ENCODE results near the gene RPS6KA1. TPM values are rescaled to one million over a fixed set of nuclear protein-coding genes. Genes with fewer than 3 reads are reported as not detected.

Gene RPS6KA1
- total RNA-seq, 1 experiment from 2014 or later, result 11.5 TPM

DNA sequence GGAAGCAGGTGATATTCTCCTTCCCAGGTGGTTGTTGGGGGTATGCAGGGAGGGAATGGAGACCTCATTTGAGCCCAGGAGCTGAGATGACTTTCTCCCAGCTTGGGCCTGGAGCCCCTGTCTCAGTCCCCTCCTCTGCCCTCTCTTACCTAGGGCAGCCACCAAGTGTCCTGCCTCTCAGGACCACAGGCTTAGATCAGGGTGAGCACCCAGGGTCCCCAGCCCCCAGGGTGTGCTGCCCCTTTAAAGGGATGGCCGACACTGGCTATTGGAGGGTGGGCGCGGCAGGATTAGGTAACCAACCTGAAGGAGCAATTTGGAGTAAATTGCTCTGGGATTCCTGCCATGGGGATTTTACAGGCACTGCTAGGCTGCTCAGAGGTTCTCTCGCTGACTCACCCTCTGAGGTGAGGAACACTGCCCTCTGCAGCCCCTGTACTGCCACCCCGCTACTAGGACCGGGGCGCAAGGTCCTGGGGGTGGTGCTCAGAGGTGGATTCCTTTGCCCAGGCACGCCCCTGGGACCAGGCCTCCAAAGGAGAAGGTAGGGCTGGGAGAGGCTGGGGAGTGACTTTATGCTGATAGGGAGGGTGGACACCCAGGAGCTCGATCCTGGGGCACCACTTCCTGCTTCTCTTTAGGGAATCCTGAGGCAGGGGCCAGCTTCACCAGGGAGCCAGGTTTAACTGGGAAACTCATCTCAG, 1.5 kb downstream of the RPS6KA1 start:
- peak; percentile 19 for DNase-seq (ENCODE audit: extremely low read depth, low read depth)

DNA sequence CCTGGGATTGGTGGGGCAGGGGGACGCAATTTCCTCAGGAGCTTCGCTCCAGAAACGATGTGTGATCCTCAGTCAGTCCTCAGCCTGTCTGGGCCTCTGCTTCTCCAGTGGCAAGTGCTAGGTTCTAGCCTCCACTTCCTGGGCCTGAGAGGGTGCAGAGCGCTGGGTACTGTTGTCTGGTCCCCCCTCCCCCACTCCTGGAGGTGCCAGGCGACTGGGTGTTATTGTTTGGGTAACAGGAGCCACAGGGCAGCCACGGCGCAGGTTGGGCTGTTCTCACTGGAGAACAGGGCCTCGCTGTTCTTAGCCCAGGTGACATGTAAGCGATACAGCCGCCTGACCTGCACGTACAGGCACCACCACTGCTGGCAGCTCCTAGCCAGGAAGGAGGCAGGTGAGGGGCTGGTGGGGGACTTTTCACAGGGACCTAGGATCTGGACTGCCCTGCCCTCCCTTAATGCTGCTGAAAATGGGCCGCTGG, 2.1 kb downstream of the RPS6KA1 start:
- DNase-seq (ENCODE audit: extremely low read depth, low read depth), result no peak

DNA sequence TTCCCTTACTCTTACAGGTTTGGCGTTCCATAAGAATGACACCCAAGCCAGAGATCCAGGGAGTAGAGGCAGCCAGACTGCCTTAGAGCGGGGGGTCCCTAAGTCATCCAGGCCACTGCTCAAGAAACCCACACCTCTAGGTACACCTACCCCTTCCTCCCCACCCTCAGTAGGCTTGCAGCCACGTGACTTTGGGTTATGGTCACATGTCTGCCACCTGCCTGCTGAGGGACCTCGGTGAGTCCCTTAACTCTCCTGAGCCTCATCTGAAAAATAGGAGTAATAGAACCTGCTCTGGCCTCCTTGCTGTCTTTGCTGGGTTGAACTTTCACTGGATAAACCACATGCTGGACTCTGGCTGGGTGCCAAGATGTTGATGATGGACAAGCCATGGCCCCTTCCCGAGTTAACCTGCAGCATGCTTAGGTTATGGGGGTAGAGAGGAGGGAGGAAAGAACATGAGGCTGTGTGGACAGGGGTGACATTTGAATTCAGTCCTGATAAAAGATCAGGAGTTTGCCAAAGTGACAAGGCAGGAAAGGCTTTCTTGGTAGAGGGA, 4.5 kb downstream of the RPS6KA1 start:
- DNase-seq (ENCODE audit: extremely low read depth, low read depth), result no peak

DNA sequence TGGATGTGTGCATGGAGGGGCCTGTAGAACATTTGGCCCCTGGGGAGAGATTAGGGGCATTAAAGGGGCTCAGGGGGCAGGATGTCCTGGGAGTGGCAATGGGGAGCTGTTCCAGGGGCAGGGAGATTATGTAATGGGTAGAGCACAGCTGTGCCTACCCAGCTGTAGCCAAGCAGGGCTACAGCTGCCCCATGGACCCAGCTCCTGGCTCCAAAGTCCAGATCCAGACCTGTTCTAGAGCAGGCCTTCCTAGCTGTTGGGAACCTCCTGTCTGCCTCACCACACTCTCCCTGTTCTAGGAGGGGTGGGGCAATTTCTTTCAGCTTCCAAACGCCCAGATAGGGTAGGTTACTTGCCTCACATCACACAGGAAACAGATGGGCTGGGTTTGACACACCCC, 5.6 kb downstream of the RPS6KA1 start:
- DNase-seq (ENCODE audit: extremely low read depth, low read depth), result no peak

DNA sequence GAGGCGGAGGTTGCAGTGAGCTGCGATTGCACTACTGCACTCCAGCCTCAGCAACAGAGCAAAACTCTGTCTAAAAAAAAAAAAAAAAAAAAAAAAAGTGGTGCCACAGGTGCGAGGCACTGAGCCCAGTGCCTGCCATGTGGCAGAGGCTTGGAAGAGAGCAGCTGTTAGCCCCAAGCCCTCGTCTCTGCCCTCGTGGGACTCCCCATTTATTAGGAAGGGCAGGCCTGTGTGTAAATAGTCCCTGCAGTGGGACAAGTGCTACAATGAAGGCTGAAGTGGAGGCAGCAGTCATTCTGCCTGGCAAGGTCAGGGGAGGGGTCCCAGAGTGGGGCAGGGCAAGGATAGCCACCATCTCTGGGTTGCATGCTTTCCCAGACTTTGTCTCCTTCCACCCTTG, 6.5 kb downstream of the RPS6KA1 start:
- DNase-seq (ENCODE audit: extremely low read depth, low read depth), result no peak

DNA sequence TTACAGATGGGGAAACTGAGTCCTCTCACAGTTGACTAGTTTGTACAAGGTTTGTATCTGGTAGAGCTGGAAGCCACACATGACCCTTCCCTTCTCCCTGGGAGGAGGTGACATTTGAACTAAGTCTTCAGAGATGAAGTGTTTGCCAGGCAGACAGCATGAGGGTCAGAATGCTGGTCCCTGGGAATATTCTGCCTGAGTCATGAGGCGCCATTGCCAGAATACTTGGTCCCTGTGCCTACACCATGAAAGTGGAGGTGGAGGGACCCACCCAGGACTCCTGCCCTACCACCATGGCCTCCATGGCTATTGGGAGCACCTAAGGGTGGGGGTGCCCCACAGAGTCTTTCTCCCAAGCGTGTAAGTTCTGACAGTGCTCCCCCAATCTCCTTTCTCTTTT, 7.0 kb downstream of the RPS6KA1 start:
- DNase-seq (ENCODE audit: extremely low read depth, low read depth), result no peak

DNA sequence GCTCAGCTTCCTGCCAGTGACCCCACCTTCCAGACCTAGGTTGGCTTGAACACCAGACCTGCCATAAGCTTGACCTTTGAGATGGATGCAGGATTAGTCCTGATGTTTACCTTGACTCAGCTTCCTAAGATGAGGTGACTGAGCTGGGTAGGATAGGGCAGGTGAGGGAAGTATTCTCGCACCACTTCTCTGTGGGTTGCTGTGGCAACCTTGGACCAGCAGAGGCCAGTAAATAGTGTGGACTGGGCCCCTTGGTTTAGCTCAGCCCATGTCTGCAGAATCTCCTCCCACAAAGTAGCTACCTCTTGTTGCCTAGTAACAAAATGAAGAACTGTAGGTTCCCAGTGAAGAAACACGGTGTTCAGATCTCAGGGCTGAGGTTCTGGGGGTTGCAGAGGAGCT, 8.4 kb downstream of the RPS6KA1 start:
- no peak for DNase-seq (ENCODE audit: extremely low read depth, low read depth)

DNA sequence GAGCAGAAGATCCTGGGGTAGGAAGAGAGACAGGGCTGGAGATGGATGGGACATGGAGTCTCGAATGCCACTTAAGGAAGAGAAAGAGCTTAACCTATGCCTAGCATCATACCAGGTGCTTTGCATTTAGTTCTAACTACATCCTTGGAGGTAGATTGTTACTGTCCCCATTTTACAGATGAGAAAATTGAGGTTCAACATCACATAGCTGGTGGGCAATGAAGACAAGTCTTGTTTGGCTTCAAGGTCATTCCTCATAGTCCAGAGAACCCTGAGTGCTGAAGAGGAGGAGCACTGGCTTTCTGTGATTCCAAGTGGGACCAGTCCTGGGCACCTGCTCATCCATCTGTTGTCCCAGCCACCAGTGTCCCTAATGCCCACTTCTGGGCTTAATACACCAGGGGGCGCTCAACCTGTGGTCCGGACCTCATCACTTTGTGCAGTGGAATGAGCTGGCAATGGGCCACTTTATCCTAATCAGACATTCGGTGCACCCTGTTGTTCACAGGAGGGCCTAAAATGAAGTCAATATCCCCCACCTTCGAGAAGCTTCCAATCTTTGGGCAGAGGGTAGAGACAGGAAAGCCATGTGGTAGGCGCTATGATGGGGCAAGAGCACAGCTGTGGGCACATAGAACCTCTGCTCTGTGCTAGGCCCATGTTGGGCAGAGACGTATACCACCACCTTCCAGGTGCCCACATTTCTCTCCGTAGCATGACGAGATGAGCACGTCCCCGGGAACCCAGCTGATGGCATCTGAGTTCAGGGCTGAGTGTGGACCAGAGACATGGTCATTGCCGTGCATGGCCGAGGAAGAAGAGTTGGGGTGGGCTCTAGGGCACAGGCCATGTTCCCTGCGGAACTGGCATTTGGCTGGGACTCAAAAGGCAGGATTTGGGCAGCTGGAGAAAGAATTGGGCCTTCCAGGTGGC, 9.2 kb downstream of the RPS6KA1 start:
- DNase-seq (ENCODE audit: extremely low read depth, low read depth), result peak; percentile 30

DNA sequence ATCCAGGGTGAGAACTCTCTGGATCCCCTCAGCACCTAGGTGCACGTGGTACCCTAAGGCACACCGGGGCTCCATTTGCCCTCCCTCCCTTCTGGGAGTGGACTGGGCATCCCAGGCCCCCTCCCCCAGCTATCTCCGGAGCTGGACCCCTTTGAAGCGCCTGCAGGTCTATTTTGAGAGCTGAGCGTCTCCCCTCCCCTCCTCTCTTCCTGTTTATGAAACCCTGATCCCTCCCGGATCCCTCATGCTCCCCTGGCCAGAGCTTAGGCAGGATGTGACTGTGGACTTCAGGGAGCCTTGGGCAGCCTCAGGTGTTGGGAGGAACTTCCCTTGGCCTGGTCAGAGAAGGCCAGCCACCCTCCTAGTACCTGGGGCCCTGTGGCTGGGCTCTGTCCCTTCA, 10.2 kb downstream of the RPS6KA1 start:
- DNase-seq (ENCODE audit: extremely low read depth, low read depth), result no peak

DNA sequence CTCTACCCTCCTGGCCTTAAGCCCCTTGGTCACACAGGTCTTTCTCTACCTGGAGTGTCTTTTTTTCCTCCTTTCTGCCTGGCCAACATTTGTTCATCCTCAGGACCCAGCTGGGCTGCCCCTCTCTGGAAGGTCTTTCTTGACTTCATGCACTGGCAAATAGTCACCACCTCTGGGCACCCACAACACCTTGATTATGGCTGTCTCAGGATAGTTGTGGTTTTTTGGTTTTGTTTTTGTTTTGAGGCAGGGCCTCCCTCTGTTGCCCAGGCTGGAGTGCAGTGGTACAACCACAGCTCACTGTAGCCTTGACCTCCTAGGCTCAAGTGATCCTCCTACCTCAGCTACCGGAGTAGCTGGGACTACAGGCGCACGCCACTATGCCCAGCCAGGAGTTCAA, 10.8 kb downstream of the RPS6KA1 start:
- DNase-seq (ENCODE audit: extremely low read depth, low read depth), result no peak

DNA sequence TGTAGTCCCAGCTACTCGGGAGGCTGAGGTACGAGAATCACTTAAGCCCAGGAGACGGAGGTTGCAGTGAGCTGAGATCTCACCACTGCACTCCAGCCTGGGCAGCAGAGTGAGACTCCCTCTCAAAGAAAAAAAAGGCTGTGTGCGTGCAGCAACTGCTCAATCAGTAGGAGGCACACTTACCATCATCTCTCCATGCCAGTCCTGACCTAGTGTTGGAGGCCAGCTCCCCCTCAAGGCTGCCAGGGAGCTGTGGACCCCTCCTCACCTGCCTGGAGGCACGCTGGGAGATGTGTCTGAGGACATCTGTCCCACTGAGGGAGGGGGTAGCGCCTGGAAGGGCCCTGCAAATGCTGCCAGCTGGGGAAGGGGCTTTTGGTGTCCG, 11.9 kb downstream of the RPS6KA1 start:
- DNase-seq (ENCODE audit: extremely low read depth, low read depth), result no peak

DNA sequence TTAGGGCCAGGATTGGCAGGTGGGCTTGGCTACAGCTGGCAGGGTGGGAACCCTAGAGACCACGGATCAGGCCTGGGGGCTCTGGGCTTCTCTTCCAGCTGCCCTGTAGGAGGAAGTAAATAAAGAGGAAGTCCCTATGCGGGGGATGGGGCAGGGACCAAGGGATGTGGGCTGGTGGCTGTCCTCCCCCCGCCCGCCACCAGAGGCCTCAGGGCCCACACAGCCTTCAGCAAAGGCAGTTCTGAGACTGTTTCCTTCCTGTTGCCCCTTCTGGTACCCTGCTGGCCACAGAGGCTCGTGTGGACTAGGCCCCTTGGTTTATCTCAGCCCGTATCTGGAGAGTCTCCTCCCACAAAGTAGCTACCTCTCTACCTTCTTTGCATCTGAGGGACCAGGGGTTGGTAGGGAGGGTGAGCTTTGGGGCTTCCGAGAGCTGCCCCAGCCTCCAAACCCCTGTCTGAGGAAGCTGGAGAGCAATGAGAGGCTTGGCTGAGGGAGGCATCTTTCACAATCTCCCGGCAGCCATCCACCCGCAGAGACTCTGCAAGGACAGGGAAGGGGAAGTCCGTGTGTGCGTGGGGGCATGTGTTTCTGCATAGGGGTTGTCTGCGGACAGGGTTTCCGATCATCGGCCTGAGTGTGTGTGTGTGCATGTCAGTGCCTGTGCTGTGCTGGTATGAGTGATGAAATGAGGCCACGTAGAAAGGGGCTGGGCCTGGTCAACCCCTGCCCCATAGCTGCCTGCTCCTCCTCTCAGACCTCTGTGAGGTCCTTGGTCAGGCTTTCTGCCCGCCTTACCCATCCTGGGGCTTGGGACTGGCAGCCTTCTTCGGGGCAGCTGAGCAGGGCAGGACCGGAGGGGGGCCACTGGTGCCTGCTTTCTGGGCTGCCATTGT, 12.5 kb downstream of the RPS6KA1 start:
- no peak for DNase-seq (ENCODE audit: extremely low read depth, low read depth)

DNA sequence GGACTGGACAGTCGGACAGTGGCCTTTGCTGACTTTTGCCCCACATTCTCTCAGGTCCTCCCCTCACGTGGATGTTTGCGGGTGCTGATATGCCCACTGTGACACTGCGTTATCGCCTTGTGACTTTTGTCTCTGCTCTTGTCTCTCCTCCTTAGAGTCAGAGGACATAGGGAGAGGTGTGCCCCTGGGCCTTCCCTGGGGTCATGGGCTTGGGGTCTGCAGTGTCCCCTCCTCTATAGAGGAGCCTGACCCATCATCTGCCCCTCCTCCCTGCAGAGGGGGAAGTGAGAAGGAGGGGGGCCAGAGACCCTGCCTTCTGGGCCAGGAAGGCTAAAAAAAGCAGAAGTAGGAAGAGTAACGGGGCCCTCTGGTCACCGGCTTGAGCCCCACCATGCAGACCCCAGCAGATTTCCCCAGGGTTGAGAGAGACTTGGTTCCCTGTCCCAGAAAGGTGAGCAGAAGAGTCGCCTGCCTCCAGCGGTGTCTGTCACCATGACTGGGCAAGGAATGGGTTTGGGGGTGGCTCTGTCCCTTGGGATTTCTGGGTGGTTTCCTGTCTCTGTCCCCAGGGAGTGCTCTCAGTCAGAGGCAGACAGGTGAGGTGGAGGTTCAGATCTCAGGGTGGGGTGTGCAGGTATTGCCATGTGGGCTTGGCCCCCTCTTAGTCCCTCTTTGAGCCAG, 13.3 kb downstream of the RPS6KA1 start:
- no peak for DNase-seq (ENCODE audit: extremely low read depth, low read depth)

DNA sequence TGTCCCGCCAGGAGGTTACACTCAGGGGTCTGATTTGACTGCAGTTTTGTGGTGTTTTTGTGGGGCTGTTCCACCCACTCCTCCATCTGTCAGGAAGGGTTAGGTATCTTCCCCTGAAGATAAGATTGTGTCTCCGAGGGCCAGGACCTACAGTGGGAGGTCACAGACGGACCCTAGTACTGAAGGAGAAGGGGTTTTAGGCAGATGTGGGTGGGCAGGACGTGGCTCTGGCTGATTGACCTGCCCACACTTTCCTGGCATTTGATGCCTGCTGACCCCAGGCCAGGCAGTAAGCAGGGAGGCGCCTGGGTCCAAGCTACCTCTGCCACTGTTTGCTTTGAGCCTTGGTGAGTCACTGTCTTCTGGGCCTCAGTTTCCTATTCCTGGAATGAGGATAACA, 13.9 kb downstream of the RPS6KA1 start:
- no peak for DNase-seq (ENCODE audit: extremely low read depth, low read depth)

DNA sequence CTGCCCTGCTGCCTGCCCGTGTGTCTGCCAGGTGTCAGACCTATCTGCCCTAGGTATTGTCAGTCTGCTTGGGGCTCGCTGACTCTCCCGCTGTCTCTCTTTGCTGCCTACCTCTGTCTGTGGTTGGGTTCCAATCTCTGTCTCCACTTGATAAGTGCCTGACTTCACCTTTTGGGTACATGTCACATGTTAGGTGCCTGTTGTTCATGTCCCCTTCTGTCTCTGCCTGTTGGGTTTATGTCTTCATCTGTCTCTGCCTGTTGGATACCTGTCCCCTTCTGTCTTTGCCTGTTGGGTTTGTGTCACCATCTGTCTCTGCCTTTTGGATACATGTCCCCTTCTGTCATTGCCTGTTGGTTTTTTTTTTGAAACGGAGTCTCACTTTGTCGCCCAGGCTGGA, 14.6 kb downstream of the RPS6KA1 start:
- DNase-seq (ENCODE audit: extremely low read depth, low read depth), result no peak

DNA sequence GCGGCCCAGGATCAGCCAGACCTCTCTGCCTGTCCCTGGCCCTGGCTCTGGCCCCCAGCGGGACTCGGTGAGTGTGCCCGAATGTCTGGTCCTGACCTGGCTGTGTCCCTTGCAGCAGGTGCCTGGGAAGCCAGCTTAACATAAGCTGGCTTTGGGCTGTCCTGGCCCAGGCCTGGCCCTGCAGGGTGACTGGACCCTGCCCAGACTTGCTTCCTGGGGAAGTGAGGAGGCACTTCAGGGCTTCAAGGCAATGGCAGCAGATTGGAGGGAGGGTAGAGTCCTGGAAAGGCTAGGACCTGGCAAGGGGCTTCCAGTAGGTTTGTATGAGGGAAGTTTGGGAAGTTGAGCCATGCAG, 16.4 kb downstream of the RPS6KA1 start:
- no peak for DNase-seq (ENCODE audit: extremely low read depth, low read depth)

DNA sequence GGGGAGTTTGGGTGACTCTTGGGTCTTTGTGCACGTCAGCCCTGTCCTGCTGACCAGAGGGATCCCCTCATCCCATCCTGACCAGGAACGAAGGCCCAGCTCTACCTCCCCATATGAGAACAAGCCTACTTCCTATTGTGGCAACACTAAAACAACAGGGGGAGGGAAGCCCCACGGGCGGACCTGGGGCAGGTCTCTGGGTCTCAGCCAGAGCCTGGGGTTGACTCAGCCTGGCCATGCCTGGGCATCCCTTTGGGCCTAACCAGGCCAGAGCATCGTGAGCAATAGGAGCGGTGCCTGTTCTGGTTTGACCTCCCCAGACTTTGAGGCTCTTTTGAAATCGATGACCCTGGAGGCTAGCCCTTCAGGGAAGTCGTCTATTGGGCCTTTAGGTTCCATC, 16.8 kb downstream of the RPS6KA1 start:
- DNase-seq (ENCODE audit: extremely low read depth, low read depth), result no peak

DNA sequence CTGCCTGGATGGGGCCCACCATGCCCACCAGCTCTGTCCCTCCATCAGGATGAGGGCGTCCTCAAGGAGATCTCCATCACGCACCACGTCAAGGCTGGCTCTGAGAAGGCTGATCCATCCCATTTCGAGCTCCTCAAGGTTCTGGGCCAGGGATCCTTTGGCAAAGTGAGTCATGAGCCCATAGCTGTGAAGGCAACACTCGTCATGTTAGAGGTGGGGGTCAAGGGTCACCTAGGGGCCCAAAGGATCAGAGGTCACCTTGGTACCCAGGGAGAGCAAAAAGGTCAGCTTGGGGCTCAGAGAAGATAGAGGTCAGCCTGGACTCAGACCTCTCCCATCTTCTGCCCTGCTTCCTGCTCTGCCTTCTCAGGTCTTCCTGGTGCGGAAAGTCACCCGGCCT, 17.3 kb downstream of the RPS6KA1 start:
- DNase-seq (ENCODE audit: extremely low read depth, low read depth), result no peak

DNA sequence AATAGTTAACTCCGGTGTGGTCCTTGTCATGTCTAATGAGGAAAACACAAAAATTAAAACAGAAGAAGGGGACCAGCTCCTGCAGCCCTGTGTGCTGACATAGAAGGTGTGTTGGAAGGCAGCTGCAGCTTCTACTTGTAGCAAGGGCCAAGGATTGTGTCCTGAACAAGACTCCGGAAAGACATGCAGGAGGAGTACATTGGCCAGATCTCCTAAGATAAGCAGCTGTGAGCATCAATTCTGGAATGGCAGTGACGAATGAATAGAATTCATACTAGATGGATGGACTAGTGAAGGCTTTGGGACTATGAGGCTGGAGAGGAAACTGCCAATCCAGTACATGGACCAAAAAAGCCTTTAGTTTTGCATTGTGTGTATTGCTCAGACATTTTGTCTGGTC, 19.3 kb downstream of the RPS6KA1 start:
- DNase-seq (ENCODE audit: extremely low read depth, low read depth), result no peak

DNA sequence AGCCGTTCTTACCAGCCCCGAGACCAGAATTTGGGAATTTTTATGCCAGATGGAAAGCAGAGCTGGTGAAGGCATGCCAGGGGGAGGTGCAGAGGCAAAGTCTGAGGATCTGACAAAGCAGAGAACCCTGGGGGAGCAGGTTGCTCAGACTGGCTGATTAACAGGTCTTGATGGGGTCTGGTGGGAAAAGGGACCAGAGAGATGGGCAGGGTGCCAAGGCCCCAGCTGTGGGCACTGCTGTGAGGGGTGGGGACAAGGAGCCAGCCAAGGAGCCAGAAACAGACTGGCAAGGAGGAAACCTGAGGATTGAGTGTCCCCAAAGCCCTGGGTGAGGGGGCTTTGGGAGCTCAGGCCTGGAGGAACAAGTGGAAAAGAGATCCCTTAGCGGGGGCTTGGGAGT, 21.4 kb downstream of the RPS6KA1 start:
- no peak for DNase-seq (ENCODE audit: extremely low read depth, low read depth)

Measured in NCI-H460 (cell line).